GM20000 (cell line): ENCODE results near the gene ASH1L.
"Not testable (repeated sequence)": the region's sequence is repeated elsewhere in the genome, so short reads cannot be mapped to it uniquely, and the experiment has no call there.

Source experiments
- DNase-seq: peaks from one replicate; pipeline ENCODE4 v3.0.0; 2012; ENCODE audit warnings: low spot score
- TF ChIP-seq, protein P1 (sequence below): IDR thresholded peaks from 2 replicates; pipeline ENCODE4 v1.5.1; 2012; ENCODE audit warnings: mild to moderate bottlenecking, control low read depth; ENCODE audit errors: extremely low read depth, missing control alignments

Gene ASH1L

DNA sequence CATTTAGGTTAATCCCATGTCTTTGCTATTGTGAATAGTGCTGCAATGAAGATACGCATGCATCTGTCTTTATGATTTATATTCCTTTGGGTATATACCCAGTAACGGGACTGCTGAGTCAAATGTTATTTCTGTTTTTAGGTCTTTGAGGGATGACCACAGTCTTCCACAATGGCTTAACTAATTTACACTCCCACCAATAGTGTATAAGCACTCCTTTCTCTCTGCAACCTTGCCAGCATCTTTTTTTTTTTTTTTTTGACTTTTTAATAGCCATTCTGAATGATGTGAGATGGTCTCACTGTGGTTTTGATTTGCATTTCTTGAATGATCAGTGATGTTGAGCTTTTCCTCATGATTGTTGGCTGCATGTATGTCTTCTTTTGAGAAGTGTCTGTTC lies 33.5 kb downstream of the ASH1L start:
- TF ChIP-seq, protein P1, sequence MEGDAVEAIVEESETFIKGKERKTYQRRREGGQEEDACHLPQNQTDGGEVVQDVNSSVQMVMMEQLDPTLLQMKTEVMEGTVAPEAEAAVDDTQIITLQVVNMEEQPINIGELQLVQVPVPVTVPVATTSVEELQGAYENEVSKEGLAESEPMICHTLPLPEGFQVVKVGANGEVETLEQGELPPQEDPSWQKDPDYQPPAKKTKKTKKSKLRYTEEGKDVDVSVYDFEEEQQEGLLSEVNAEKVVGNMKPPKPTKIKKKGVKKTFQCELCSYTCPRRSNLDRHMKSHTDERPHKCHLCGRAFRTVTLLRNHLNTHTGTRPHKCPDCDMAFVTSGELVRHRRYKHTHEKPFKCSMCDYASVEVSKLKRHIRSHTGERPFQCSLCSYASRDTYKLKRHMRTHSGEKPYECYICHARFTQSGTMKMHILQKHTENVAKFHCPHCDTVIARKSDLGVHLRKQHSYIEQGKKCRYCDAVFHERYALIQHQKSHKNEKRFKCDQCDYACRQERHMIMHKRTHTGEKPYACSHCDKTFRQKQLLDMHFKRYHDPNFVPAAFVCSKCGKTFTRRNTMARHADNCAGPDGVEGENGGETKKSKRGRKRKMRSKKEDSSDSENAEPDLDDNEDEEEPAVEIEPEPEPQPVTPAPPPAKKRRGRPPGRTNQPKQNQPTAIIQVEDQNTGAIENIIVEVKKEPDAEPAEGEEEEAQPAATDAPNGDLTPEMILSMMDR: no peak
- DNase-seq: no peak

DNA sequence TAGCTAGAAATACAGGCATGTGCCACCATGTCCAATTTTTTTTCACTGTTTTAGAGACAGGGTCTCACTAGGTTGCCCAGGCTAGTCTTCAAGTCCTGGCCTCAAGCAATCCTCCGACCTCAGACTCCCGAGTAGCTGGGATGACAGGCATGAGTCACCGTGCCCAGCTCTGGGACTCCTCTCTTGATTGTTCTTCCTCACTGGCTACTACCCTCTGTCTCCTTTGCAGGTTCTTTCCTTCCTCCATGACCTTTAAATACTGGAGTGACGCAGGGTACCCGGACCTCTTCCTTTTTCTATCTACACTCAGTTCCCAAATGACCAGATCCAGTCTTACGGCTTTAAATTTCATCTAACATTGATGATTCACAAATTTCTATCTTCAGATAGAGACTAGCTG lies 34.9 kb downstream of the ASH1L start:
- no peak for DNase-seq
- TF ChIP-seq, protein P1: no peak

DNA sequence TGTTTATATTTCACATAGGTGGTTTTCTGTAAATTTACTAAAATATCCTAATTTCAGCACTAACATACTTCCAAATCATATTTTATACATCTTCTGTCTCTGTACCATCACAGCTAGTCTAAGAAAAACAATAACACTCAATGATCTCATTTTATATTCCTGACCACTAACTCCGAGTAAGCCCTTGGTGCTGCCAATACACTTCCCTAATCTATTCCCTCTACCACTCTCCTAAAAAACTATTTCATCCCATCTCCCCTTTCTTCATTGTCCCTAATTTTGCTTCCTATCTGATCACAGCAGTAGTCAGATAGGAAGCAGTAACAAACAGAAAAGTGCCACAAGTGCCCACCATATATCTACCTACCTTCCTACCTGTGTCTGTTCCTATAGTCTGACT lies 36.2 kb downstream of the ASH1L start:
- TF ChIP-seq, protein P1: no peak

DNA sequence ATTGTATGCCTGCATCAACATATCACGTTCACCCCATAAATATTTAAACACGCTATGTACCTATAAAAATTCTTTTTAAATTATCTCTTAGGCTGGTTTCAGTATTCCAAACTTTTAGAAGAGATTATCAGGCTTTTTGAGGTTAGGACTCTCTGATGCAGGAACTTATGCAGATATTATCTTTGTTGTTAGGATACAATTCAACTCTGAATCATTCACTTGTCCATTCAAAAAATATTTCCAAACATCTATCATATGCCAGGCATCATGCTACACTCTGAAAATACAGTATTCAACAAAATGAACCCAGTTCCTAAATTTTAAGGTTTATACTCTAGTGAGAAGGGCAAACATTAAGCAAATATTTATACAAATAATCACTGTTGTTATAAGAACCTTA lies 40.5 kb downstream of the ASH1L start:
- TF ChIP-seq, protein P1: no peak
- no peak for DNase-seq

More for the DNA sequence above, 36.2 kb downstream of the ASH1L start:
- DNase-seq: no peak

DNA sequence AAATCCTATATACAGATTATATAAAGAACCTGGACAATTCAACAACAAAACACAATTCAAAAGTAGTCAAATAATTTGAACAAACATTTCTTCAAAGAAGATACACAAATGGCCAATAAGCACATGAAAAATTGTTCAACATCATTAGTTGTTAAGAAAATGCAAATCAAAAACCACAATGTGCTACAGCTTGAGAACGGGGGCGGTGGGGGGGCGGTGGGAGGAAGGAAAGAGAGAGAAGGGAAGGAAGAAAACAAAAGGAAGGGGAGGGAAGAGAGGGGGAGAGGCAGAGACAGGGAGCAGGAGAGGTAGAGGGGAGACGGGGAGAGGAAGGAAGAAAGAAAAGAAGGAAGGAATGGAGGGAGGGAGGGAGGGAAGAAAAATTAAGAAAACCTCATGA lies 44.1 kb downstream of the ASH1L start:
- no peak for DNase-seq
- TF ChIP-seq, protein P1: no peak

DNA sequence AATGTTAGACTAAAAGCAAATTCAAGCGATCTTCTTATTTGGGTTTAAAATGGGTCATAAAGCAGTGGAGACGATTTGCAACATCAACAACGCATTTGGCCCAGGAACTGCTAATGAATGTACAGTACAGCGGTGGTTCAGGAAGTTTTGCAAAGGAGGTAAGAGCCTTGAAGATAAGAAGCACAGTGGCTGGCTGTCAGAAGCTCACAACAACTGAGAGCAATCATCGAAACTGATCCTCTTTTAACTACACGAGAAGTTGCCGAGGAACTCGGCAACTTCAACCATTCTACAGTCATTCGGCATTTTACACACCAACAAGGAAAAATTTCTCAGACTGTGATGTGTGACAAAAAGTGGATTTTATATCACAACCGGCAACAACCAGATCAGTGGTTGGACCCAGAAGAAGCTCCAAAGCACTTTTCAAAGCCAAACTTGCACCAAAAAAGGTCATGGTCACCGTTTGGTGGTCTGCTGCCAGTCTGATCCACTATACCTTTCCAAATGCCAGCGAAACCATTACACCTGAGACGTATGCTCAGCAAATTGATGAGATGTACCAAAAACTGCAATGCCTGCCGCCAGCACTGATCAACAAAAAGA lies 47.9 kb downstream of the ASH1L start:
- TF ChIP-seq, protein P1: no peak
- DNase-seq: no peak

DNA sequence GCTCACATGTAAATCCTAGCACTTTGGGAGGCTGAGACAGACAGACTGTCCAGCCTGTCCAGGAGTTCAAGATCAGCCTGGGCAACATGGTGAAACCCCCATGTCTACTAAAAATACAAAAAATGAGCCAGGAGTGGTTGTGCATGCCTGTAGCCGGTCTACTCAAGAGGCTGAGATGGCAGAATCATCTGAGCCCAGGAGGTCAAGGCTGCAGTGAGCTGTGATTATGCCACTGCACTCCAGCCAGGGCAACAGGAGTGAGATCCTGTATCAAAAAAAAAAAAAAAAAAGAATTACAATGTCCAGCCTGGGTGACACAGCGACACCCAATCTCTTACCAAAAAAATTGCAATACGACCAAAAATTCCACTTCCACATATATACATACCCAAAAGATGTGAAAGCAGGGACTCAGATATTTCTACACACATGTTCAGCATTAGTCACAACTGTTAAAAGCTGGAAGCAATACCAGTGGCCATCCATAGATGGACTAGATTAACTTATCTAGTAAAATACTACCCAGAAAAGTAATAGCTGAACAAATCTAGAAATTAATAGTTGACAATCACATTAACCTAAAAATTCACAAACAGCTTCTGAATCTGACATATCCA lies 49.2 kb downstream of the ASH1L start:
- no peak for DNase-seq
- TF ChIP-seq, protein P1: no peak

DNA sequence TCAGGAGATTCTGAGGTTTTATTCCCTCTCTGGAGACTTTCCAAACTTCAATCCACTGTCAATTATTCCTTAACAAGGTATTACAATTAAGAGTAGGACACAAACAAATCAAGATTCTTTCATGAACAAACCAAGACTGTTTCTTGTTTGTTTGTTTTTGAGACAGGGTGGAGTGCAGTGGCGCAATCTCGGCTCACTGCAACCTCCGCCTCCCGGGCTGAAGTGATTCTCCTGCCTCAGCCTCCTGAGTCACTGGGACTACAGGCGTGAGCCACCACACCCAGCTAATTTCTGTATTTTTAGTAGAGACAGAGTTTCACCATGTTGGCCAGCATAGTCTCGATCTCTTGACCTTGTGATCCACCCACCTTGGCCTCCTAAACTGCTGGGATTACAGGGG lies 51.2 kb downstream of the ASH1L start:
- DNase-seq: not testable (repeated sequence)
